Stimulated activated CD4-positive, alpha-beta T cell treated with anti-CD3 and anti-CD28 coated beads, Interleukin-12 subunit alpha, Interleukin-12 subunit beta, amount 100 ng/mL, for 4 hours (primary cell): ENCODE data around the gene TARBP1.
A peak's percentile ranks its signal among the peaks of the same experiment; 100 is the strongest.
"Not testable (repeated sequence)": the region's sequence is repeated elsewhere in the genome, so short reads cannot be mapped to it uniquely, and the experiment has no call there.

Experiments
- DNase-seq: peaks from one replicate; pipeline ENCODE4 v3.0.0-alpha.2; 2020

Gene TARBP1

GRCh38 chr1:234478481-234479309 lies at the start of gene TARBP1:
TSS of gene TARBP1 (minus strand) at chr1:234479179. CDS start at chr1:234479103, 76 bp downstream.
- peak; percentile 74 for DNase-seq

GRCh38 chr1:234528074-234528865 lies 49.3 kb upstream of the TARBP1 start:
- no peak for DNase-seq

- no peak for DNase-seq
Measured at GRCh38 chr1:234527346-234527745, 48.4 kb upstream of the TARBP1 start.

- no peak for DNase-seq
Measured at GRCh38 chr1:234526922-234527321, 47.9 kb upstream of the TARBP1 start.

- DNase-seq = no peak
Measured at GRCh38 chr1:234525099-234525799, 46.3 kb upstream of the TARBP1 start.

- DNase-seq = no peak
Measured at GRCh38 chr1:234521836-234522235, 42.9 kb upstream of the TARBP1 start.

- no peak for DNase-seq
Measured at GRCh38 chr1:234520908-234521817, 42.2 kb upstream of the TARBP1 start.

GRCh38 chr1:234519506-234519905 lies 40.5 kb upstream of the TARBP1 start:
- DNase-seq = no peak

GRCh38 chr1:234518876-234519275 lies 39.9 kb upstream of the TARBP1 start:
- DNase-seq = no peak

GRCh38 chr1:234518086-234518485 lies 39.1 kb upstream of the TARBP1 start:
- DNase-seq = not testable (repeated sequence)

GRCh38 chr1:234517110-234517802 lies 38.3 kb upstream of the TARBP1 start:
- DNase-seq = no peak

GRCh38 chr1:234515821-234516241 lies 36.9 kb upstream of the TARBP1 start:
- DNase-seq = no peak

- DNase-seq = no peak
Measured at GRCh38 chr1:234515411-234515810, 36.4 kb upstream of the TARBP1 start.

- no peak for DNase-seq
Measured at GRCh38 chr1:234512451-234512861, 33.5 kb upstream of the TARBP1 start.

- no peak for DNase-seq
Measured at GRCh38 chr1:234509457-234510328, 30.7 kb upstream of the TARBP1 start.

GRCh38 chr1:234507626-234508387 lies 28.8 kb upstream of the TARBP1 start:
- no peak for DNase-seq

GRCh38 chr1:234507089-234507488 lies 28.1 kb upstream of the TARBP1 start:
- no peak for DNase-seq

- DNase-seq = no peak
Measured at GRCh38 chr1:234505769-234506102, 26.8 kb upstream of the TARBP1 start.

- DNase-seq = no peak
Measured at GRCh38 chr1:234504969-234505768, 26.2 kb upstream of the TARBP1 start.
